Measurements from ENCODE around the gene DAD1.

DNA sequence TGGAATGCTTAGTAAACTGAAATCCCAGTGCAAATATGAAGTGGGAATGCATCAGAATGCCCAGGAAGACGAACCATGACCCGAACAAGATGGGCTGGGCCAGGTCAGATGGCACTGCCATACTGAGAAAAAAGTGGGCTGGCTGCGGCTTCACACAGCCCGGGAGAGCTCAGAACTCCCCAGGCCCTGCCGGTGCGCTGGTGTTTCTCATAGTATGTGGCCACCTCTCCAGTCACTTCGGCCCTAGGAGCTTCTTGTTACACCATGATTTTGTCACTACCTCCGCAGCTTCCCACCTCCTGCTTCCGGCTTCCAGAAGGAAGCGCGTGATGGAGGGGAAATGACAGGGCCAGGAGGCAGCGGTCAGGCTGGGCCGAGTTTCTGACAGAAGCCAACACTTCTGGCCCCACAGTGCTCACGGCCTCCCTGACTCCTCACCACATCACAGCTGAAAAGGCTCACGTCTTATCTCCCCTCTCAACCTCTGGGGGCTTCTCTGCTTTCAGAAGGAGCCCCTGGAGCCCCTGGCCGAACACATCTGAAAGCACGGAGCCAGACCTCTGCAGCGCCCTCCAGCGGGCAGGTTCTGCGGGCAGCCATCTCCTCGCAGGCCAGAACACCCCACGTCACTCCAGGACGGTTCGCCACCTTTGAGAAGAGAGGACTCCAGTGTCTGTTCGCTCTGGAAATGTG lies 30.7 kb downstream of the DAD1 start:
- TF ChIP-seq, protein P1, sequence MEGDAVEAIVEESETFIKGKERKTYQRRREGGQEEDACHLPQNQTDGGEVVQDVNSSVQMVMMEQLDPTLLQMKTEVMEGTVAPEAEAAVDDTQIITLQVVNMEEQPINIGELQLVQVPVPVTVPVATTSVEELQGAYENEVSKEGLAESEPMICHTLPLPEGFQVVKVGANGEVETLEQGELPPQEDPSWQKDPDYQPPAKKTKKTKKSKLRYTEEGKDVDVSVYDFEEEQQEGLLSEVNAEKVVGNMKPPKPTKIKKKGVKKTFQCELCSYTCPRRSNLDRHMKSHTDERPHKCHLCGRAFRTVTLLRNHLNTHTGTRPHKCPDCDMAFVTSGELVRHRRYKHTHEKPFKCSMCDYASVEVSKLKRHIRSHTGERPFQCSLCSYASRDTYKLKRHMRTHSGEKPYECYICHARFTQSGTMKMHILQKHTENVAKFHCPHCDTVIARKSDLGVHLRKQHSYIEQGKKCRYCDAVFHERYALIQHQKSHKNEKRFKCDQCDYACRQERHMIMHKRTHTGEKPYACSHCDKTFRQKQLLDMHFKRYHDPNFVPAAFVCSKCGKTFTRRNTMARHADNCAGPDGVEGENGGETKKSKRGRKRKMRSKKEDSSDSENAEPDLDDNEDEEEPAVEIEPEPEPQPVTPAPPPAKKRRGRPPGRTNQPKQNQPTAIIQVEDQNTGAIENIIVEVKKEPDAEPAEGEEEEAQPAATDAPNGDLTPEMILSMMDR (IDR thresholded peaks at IDR 0.05; ENCODE audit: low read depth, low read length), result no peak
- TF ChIP-seq EZH2phosphoT487 (IDR thresholded peaks at IDR 0.05; ENCODE audit: low read depth), result no peak
